GM12878 (cell line): ENCODE measurements around the gene PLIN3. TPM values are rescaled to one million over a fixed set of nuclear protein-coding genes. Genes with fewer than 3 reads are reported as not detected.

Experiments used
- ATAC-seq: fragments of 200-7000 bp; cut with Tn5 transposase; 3 replicates; pipeline ENCODE4 v1.9.1; 2020; ENCODE audit warnings: mild to moderate bottlenecking, moderate library complexity
- BruUV-seq: library from RNA; stranded (reverse); fragments of 400-500 nt; replicated peaks from 2 replicates; lab custom pipeline; 2021; lab: Mats Ljungman, UMichigan
- CTCF ChIA-PET: fragments of 300-600 bp; sonication (Branson Sonifier 250); formaldehyde crosslinking; extraction: SDS; loops from one replicate; lab custom pipeline; 2021; ENCODE audit warnings: inconsistent platforms; lab: Yijun Ruan, JAX
- POLR2A ChIA-PET: fragments of 350-600 bp; formaldehyde crosslinking; extraction: SDS; loops from one replicate; lab custom pipeline; 2021; ENCODE audit warnings: inconsistent platforms; lab: Charles Lee
- RAD21 ChIA-PET: fragments of 300-600 bp; sonication (Branson Sonifier 250); formaldehyde crosslinking; loops from one replicate; lab custom pipeline; 2023; ENCODE audit warnings: antibody characterized with exemption; ENCODE audit not compliant: unreplicated experiment; lab: Charles Lee
- SMC1A ChIA-PET: fragments of 300-600 bp; sonication (Branson Sonifier 250); formaldehyde crosslinking; loops from one replicate; lab custom pipeline; 2023; ENCODE audit not compliant: unreplicated experiment, uncharacterized antibody; lab: Charles Lee
- DNase-seq: peaks from one replicate; pipeline ENCODE4 v3.0.0-alpha.2; 2011; ENCODE audit warnings: low read depth, low spot score
- FAIRE-seq: peaks from 3 replicates; lab custom pipeline; 2011; peaks lifted over from hg19 to GRCh38; lab: Jason Lieb, UNC
- H2AFZ ChIP-seq: 2 replicates; pipeline ENCODE4 v1.6.0; 2011; ENCODE audit warnings: low read depth, low read length, control low read depth; ENCODE audit not compliant: control insufficient read depth
- H3K27ac ChIP-seq: 2 replicates; pipeline ENCODE4 v1.5.1; 2011; ENCODE audit warnings: control low read depth; ENCODE audit not compliant: control insufficient read depth, insufficient read depth
- H3K27me3 ChIP-seq, 2 experiments: replicated peaks in 1 of 2; 2 replicates each; pipeline versions ENCODE4 v1.6.0 to v1.6.1; 2011; ENCODE audit warnings: low read length in 1 of 2; ENCODE audit not compliant: control insufficient read depth in 2 of 2, insufficient read depth in 2 of 2
- H3K36me3 ChIP-seq, 2 experiments: 2 replicates each; pipeline ENCODE4 v1.5.1; 2011; ENCODE audit warnings: low read length in 1 of 2; ENCODE audit not compliant: control insufficient read depth in 2 of 2, insufficient read depth in 2 of 2
- H3K4me1 ChIP-seq: 2 replicates; pipeline ENCODE4 v1.6.1; 2011; ENCODE audit warnings: mild to moderate bottlenecking, low read length, moderate library complexity, mixed read lengths; ENCODE audit not compliant: control insufficient read depth, insufficient read depth
- H3K4me2 ChIP-seq: 2 replicates; pipeline ENCODE4 v1.6.0; 2011; ENCODE audit warnings: control low read depth; ENCODE audit not compliant: control insufficient read depth, insufficient read depth
- H3K4me3 ChIP-seq: fragments of 200-600 bp; sonication (generic); 2 replicates; pipeline ENCODE4 v1.5.1; 2016
- H3K79me2 ChIP-seq: 2 replicates; pipeline ENCODE4 v1.6.0; 2011; ENCODE audit warnings: low read length; ENCODE audit not compliant: control insufficient read depth, insufficient read depth
- H3K9ac ChIP-seq: 2 replicates; pipeline ENCODE4 v1.8.0; 2011; ENCODE audit warnings: low read length, control low read depth, mixed read lengths; ENCODE audit not compliant: control insufficient read depth, insufficient read depth
- H3K9me3 ChIP-seq: replicated peaks from 3 replicates; pipeline ENCODE4 v1.5.1; 2011; ENCODE audit warnings: mild to moderate bottlenecking, low read length; ENCODE audit not compliant: control insufficient read depth, insufficient read depth
- H4K20me1 ChIP-seq: 2 replicates; pipeline ENCODE4 v1.6.0; 2011; ENCODE audit not compliant: control insufficient read depth, insufficient read depth
- ATF7 ChIP-seq: fragments of 450-650 bp; IDR thresholded peaks from 2 replicates; pipeline ENCODE4 v1.6.1; 2016; ENCODE audit warnings: low read depth, mild to moderate bottlenecking
- FOXK2 ChIP-seq: fragments of 450-650 bp; IDR thresholded peaks from 2 replicates; pipeline ENCODE4 v1.6.1; 2017; ENCODE audit warnings: mild to moderate bottlenecking, moderate library complexity
- GABPA ChIP-seq: IDR thresholded peaks from 2 replicates; pipeline ENCODE4 v1.6.1; 2014; ENCODE audit warnings: antibody characterized with exemption, low read depth, mild to moderate bottlenecking, inconsistent platforms
- HDAC2 ChIP-seq: fragments of 200-600 bp; sonication (generic); IDR thresholded peaks from 2 replicates; pipeline ENCODE4 v1.6.1; 2017
- IKZF1 ChIP-seq: fragments of 450-650 bp; conservative IDR thresholded peaks from 2 replicates; pipeline ENCODE4 v1.6.1; 2017; ENCODE audit warnings: antibody characterized with exemption, mild to moderate bottlenecking
- MEF2A ChIP-seq: IDR thresholded peaks from 2 replicates; pipeline ENCODE4 v1.6.1; 2011; ENCODE audit warnings: low read depth, mild to moderate bottlenecking, low read length, moderate library complexity; ENCODE audit not compliant: insufficient read depth
- PRDM15 ChIP-seq: fragments of 450-650 bp; formaldehyde crosslinking; IDR thresholded peaks from 2 replicates; pipeline ENCODE4 v1.4.0; 2020; ENCODE audit warnings: mild to moderate bottlenecking, moderate library complexity
- ZNF207 ChIP-seq: fragments of 450-650 bp; IDR thresholded peaks from 2 replicates; pipeline ENCODE4 v1.6.1; 2014; ENCODE audit warnings: antibody characterized with exemption, mild to moderate bottlenecking, borderline replicate concordance
- WGBS: methylation state at CpG from one replicate; pipeline ENCODE4 v1.1.6; 2016; ENCODE audit warnings: low lambda C conversion rate; ENCODE audit not compliant: insufficient replicate concordance, insufficient coverage; ENCODE audit errors: missing lambda C conversion rate; 5-methylcytosine and 5-hydroxymethylcytosine counted together
- in situ Hi-C: fragments of 300-500 bp; cut with MboI; formaldehyde crosslinking; loops from 9 replicates; pipeline ENCODE4 v1.14.3; 2018; ENCODE audit warnings: mixed read lengths
- intact Hi-C: fragments of 100-400 bp; cut with micrococcal nuclease; formaldehyde crosslinking; loops from one replicate; pipeline ENCODE4 v1.14.2; 2022; ENCODE audit not compliant: unreplicated experiment
- polyA plus RNA-seq, 11 experiments: library from polyadenylated mRNA; depleted of rRNA in 4 of 11; unstranded in 6 of 11; stranded (reverse) in 5 of 11; fragments of >200 nt; fragmentation: Nextera tagmentation in 4 of 11; fragmentation: Illumina TruSeq in 1 of 11; extraction: Ambion mirVana in 4 of 11; extraction: Trizol in 1 of 11; gene quantifications; 1 replicate in 1 of 11; 2 replicates in 10 of 11; pipeline versions ENCODE4 v1.2.1 to v1.2.3, GENCODE V29; 2011 to 2016; ENCODE audit warnings: inconsistent platforms in 2 of 11, missing spikeins in 2 of 11, low read depth in 1 of 11
- total RNA-seq, 4 experiments: library from RNA; depleted of rRNA in 3 of 4; stranded (reverse); fragments of >200 nt in 3 of 4; fragmentation: Illumina TruSeq in 1 of 4; extraction: Trizol in 1 of 4; gene quantifications; 2 replicates each; pipeline versions ENCODE4 v1.2.1 to v1.2.3, GENCODE V29; 2013 to 2021

PLIN3 gene
- total and polyA plus RNA-seq, 10 of the 15 experiments (the other 5 are each of a cell fraction or from before 2014, with no cell fraction given) = 7.7 to 71.4 (median 66.8) TPM

DNA sequence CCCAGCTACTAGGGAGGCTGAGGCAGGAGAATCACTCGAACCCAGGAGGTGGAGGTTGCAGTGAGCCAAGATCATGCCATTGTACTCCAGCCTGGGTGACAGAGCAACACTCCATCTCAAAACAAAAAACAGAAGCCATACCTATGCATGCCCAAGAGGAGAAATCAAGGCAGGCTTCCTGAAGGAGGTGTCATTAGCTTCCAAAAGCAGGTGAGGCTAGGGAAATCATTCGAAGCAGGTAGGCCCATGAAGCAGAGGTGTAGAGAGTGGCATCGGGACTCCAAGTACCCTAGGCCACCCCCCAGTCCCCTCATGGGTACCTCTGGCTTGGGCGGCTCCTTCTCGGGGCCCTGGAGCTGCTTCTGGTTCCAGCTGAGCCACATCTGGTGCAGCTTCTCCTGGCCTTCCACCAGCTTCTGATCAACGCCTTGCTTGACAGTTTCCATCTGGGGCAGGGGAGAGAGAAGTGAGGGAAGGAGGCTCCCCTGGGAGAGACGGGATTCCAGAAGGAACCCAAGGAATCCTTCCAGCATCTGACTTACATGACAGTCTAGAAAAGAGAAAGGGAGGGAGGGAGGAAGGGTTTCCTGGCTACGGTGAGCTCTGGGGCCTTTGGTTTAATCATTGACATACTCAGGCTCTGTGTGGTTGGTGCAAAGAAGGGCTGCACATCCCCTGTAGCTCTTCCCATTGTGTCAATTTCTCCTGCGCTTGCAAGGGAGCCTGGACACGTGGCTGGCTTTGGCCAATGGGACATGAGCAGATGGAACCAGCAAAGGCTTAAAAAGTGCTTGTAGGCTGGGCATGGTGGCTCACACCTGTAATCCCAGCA, 22.9 kb downstream of the PLIN3 start (continued):
- TF ChIP-seq IKZF1 (0 out of 2 replicates have a peak, but pooled peaks have one; percentile 21), MEF2A (no peak), GABPA (no peak)
- TF ChIP-seq, all 136 proteins: peak for 6

- Histone ChIP-seq H3K4me3 (no peak overlapping the region), H3K4me2 (no peak overlapping the region), H3K27me3 (no peaks in the 10 kb centered on the region), H3K36me3 (peaks cover 14 to 20% of the 10 kb centered on the region in 2 experiments), H3K4me1 (peaks cover 21% of the 10 kb centered on the region), H3K9me3 (no peaks in the 10 kb centered on the region), H3K9ac (no peak overlapping the region), H3K79me2 (no peaks in the 10 kb centered on the region), H2AFZ (no peak overlapping the region), H4K20me1 (no peaks in the 10 kb centered on the region), H3K27ac (no peak overlapping the region)
- intact Hi-C loops (no loop called here), in situ Hi-C loops (no loop called here)
- SMC1A ChIA-PET = interaction anchor here (1.9 to 13.9 kb wide), 2 partner anchors 21 to 32 kb away, joined by 6 to 176 read pairs; no protein-coding TSS in a partner anchor
- RAD21 ChIA-PET = interaction anchor here (3.8 kb wide), 1 partner anchor 13 kb away, joined by 16 read pairs; the partner anchor contains the start of gene TICAM1
- FAIRE-seq (no peak), ATAC-seq (no peak), DNase-seq (no peak)
- TF ChIP-seq PRDM15 (CRISPR knock-in tag) = no peak
- TF ChIP-seq ZNF207 = no peak
- no peak for TF ChIP-seq FOXK2
- TF ChIP-seq HDAC2 = no peak
- no peak for TF ChIP-seq ATF7
- no TSS peak for BruUV-seq
- POLR2A ChIA-PET = interaction anchor here (1.1 to 2.8 kb wide), 2 partner anchors 13 to 14 kb away, joined by 4 to 12 read pairs; partner anchors contain the start of gene TICAM1
- 98% methylated on average over 6 of the region's 6 CpGs for WGBS
- CTCF ChIA-PET = interaction anchor here (1.2 to 3.6 kb wide), 6 partner anchors 8 to 68 kb away, joined by 3 to 29 read pairs (median 7); partner anchors contain the start of gene TICAM1
Observed at GRCh38 chr19:4843647-4843965, 23.9 kb downstream of the PLIN3 start.
